OCI-LY7 (cell line): ENCODE measurements around the gene PIP5K1C. TPM values are rescaled to one million over a fixed set of nuclear protein-coding genes. Genes with fewer than 3 reads are reported as not detected.

Source experiments
- BruUV-seq: library from RNA; stranded (reverse); fragments of 400-500 nt; replicated peaks from 2 replicates; lab custom pipeline; 2021; lab: Mats Ljungman, UMichigan
- CTCF ChIA-PET: fragments of 300-600 bp; sonication (Branson Sonifier 250); formaldehyde crosslinking; loops from one replicate; lab custom pipeline; 2022; ENCODE audit warnings: antibody characterized with exemption; ENCODE audit not compliant: unreplicated experiment; lab: Charles Lee
- POLR2A ChIA-PET: fragments of 300-600 bp; sonication (Branson Sonifier 250); formaldehyde crosslinking; loops from one replicate; lab custom pipeline; 2022; ENCODE audit warnings: antibody characterized with exemption; lab: Charles Lee
- DNase-seq: peaks from one replicate; pipeline ENCODE4 v3.0.0-alpha.2; 2015; ENCODE audit warnings: low spot score
- H2AFZ ChIP-seq: fragments of 200-600 bp; sonication (generic), shearing (Covaris generic); 2 replicates; pipeline ENCODE4 v1.6.1; 2014; ENCODE audit warnings: mild to moderate bottlenecking, antibody characterized with exemption, low read length, moderate library complexity
- H3K27ac ChIP-seq: fragments of 200-600 bp; sonication (generic); 2 replicates; pipeline ENCODE4 v1.5.1; 2014; ENCODE audit warnings: mixed run types, low read depth, mild to moderate bottlenecking, moderate library complexity, low read length, inconsistent platforms; ENCODE audit not compliant: poor library complexity, severe bottlenecking
- H3K36me3 ChIP-seq: fragments of 200-600 bp; sonication (generic); 2 replicates; pipeline ENCODE4 v1.6.1; 2014; ENCODE audit warnings: mild to moderate bottlenecking, antibody characterized with exemption, low read length, moderate library complexity, mixed read lengths; ENCODE audit not compliant: insufficient read depth
- H3K4me1 ChIP-seq: fragments of 200-600 bp; sonication (generic); 2 replicates; pipeline ENCODE4 v1.5.1; 2014; ENCODE audit warnings: mild to moderate bottlenecking, low read length; ENCODE audit not compliant: insufficient read depth, poor library complexity, severe bottlenecking
- H3K4me2 ChIP-seq: fragments of 200-600 bp; sonication (generic); 2 replicates; pipeline ENCODE4 v1.6.1; 2014; ENCODE audit warnings: mild to moderate bottlenecking, low read length
- H3K4me3 ChIP-seq: fragments of 200-600 bp; sonication (generic); 2 replicates; pipeline ENCODE4 v1.5.1; 2014; ENCODE audit warnings: mild to moderate bottlenecking, low read depth, low read length; ENCODE audit not compliant: poor library complexity, severe bottlenecking
- H3K79me2 ChIP-seq: fragments of 200-600 bp; sonication (generic); 2 replicates; pipeline ENCODE4 v1.6.1; 2016; ENCODE audit warnings: low read depth, mild to moderate bottlenecking, low read length, moderate library complexity, mixed read lengths; ENCODE audit not compliant: insufficient read depth
- H3K9me2 ChIP-seq: fragments of 200-600 bp; sonication (generic); 2 replicates; pipeline ENCODE4 v1.6.1; 2016; ENCODE audit warnings: mild to moderate bottlenecking, low read length, mixed read lengths; ENCODE audit not compliant: insufficient read depth
- H3K9me3 ChIP-seq: fragments of 200-600 bp; sonication (generic); 2 replicates; pipeline ENCODE4 v1.6.1; 2014; ENCODE audit warnings: mild to moderate bottlenecking, mixed run types, low read length, mixed read lengths
- H4K20me1 ChIP-seq: fragments of 200-600 bp; sonication (generic); 2 replicates; pipeline ENCODE4 v1.6.1; 2014; ENCODE audit warnings: mild to moderate bottlenecking, antibody characterized with exemption, low read length, moderate library complexity, mixed read lengths; ENCODE audit not compliant: insufficient read depth
- EZH2phosphoT487 ChIP-seq: fragments of 200-600 bp; sonication (generic); IDR thresholded peaks from 2 replicates; pipeline ENCODE4 v1.6.1; 2018; ENCODE audit warnings: low read depth, borderline replicate concordance, mild to moderate bottlenecking, mixed run types, antibody characterized with exemption, low read length, moderate library complexity, mixed read lengths
- intact Hi-C: fragments of 100-400 bp; cut with micrococcal nuclease; formaldehyde crosslinking; loops from one replicate; pipeline ENCODE4 v1.10.0; 2022; ENCODE audit not compliant: unreplicated experiment
- total RNA-seq, 2 experiments: library from RNA; depleted of rRNA in 1 of 2; stranded (reverse); fragments of >200 nt in 1 of 2; shearing (Covaris generic) in 1 of 2; gene quantifications; 2 replicates each; pipeline ENCODE4 v1.2.3, GENCODE V29; 2014 to 2022
- TF ChIP-seq, protein P1 (sequence below): fragments of 200-600 bp; sonication (generic); conservative IDR thresholded peaks from 2 replicates; pipeline ENCODE4 v1.5.1; 2014; ENCODE audit warnings: mild to moderate bottlenecking, antibody characterized with exemption, low read length, moderate library complexity, mixed read lengths

Gene PIP5K1C
- total RNA-seq, 2 experiments from 2014 or later, result 7.6 to 15.1 TPM

DNA sequence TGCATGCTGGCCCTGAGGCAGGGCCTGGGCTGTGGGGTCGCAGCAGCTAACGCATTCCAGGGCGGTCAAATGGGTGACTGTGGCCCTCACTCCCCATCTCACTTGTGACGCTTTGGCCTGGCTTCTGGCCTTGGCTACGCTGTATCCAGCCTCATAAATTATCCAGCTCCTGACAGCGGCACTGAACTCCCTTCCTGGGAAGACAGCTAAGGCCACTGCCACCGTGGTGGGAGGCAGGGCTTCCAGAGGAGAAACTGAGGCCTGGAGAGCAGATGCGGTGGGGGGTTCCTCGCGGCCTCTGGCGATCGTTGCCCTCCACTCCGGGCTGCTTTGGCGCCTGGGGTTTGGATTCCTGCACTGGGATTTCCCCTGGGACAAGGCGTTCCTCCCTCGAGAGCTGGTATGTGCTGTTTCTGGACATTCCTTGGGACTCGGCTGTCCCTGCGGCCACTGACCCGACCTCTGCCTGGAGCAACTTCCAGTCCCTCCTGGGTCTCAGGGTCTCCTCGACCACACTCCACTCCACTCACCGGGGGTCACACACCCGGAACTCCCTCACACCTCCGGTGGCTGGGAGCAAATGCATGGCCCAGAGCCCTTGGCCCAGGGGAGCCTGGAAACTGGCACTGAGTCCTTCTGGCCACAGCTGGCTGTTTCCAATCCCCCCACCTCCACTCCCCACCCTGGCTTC, 97.0 kb downstream of the PIP5K1C start:
- H3K27ac ChIP-seq, result no peak overlapping the region
- H3K36me3 ChIP-seq, result no peaks in the 10 kb centered on the region
- H4K20me1 ChIP-seq, result no peaks in the 10 kb centered on the region
- H3K4me2 ChIP-seq, result no peak overlapping the region
- H3K4me1 ChIP-seq, result peaks cover 15% of the 10 kb centered on the region
- intact Hi-C loops, result no loop called here
- no peaks in the 10 kb centered on the region for H3K9me3 ChIP-seq
- H2AFZ ChIP-seq, result no peak overlapping the region
- H3K79me2 ChIP-seq, result no peaks in the 10 kb centered on the region
- TF ChIP-seq, protein P1, sequence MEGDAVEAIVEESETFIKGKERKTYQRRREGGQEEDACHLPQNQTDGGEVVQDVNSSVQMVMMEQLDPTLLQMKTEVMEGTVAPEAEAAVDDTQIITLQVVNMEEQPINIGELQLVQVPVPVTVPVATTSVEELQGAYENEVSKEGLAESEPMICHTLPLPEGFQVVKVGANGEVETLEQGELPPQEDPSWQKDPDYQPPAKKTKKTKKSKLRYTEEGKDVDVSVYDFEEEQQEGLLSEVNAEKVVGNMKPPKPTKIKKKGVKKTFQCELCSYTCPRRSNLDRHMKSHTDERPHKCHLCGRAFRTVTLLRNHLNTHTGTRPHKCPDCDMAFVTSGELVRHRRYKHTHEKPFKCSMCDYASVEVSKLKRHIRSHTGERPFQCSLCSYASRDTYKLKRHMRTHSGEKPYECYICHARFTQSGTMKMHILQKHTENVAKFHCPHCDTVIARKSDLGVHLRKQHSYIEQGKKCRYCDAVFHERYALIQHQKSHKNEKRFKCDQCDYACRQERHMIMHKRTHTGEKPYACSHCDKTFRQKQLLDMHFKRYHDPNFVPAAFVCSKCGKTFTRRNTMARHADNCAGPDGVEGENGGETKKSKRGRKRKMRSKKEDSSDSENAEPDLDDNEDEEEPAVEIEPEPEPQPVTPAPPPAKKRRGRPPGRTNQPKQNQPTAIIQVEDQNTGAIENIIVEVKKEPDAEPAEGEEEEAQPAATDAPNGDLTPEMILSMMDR, result no peak
- no peak for TF ChIP-seq EZH2phosphoT487
- ChIA-PET CTCF (no interaction called here), POLR2A (no interaction called here)
- BruUV-seq, result no TSS peak
- no peak for DNase-seq
- no peaks in the 10 kb centered on the region for H3K9me2 ChIP-seq
- H3K4me3 ChIP-seq, result no peak overlapping the region

DNA sequence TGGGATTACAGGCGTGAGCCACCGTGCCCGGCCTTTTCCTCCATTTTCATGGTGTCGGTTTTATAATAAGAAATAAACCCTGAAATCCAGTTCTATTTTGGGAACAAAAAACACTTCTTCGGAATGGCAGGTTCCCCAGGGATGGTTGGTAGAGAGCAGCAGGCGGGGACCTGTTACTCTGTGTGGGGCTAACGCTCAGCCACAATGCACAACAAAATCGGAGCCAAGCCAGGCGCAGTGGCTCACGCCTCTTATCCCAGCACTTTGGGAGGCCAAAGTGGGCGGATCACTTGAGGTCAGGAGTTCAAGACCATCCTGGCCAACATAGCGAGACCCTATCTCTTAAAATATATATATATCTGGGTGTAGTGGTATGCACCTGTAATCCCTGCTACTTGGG, 99.2 kb downstream of the PIP5K1C start:
- CTCF ChIA-PET, result no interaction called here
- Histone ChIP-seq H2AFZ (no peak overlapping the region), H4K20me1 (no peaks in the 10 kb centered on the region), H3K79me2 (no peaks in the 10 kb centered on the region), H3K9me3 (no peaks in the 10 kb centered on the region), H3K4me3 (no peak overlapping the region), H3K36me3 (no peaks in the 10 kb centered on the region), H3K9me2 (no peaks in the 10 kb centered on the region), H3K27ac (no peak overlapping the region), H3K4me2 (no peak overlapping the region), H3K4me1 (peaks cover 11% of the 10 kb centered on the region)
- no TSS peak for BruUV-seq
- intact Hi-C loops, result no loop called here
- TF ChIP-seq, protein P1, result no peak
- TF ChIP-seq EZH2phosphoT487, result no peak
- DNase-seq, result no peak
- POLR2A ChIA-PET, result no interaction called here

DNA sequence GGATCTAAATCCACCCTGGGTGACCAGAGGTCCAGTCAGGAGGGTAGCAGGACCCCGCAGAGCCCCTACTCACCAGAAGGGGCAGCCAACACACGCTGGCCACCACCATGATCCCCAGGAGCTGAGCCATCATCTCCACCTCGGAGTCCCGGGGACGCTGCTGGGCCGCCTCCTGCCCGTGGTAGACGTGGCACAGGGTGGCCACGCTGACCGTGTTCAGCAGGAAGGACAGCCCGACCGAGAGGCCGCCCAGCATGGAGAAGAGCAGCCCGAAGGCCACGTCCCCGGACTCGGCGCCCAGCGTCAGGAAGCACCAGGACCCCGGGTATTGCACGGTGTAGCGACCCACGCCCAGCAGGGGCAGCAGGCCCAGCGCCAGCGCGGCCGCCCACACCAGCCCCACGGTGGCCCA, 100.5 kb downstream of the PIP5K1C start:
- H3K4me3 ChIP-seq, result no peak overlapping the region
- no peaks in the 10 kb centered on the region for H3K36me3 ChIP-seq
- no peaks in the 10 kb centered on the region for H4K20me1 ChIP-seq
- peaks cover 3% of the 10 kb centered on the region for H3K4me1 ChIP-seq
- DNase-seq, result no peak
- ChIA-PET POLR2A (no interaction called here), CTCF (no interaction called here)
- H3K9me2 ChIP-seq, result no peaks in the 10 kb centered on the region
- H3K9me3 ChIP-seq, result no peaks in the 10 kb centered on the region
- no TSS peak for BruUV-seq
- intact Hi-C loops, result no loop called here
- H3K27ac ChIP-seq, result no peak overlapping the region
- no peak overlapping the region for H3K4me2 ChIP-seq
- H3K79me2 ChIP-seq, result no peaks in the 10 kb centered on the region
- H2AFZ ChIP-seq, result no peak overlapping the region
- TF ChIP-seq EZH2phosphoT487, result no peak
- TF ChIP-seq, protein P1, result no peak
